K562 (cell line): ENCODE measurements around the gene RGS3. TPM values are rescaled to one million over a fixed set of nuclear protein-coding genes. Genes with fewer than 3 reads are reported as not detected.

Source experiments
- ATAC-seq: fragments of 200-7000 bp; cut with Tn5 transposase; 3 replicates; pipeline ENCODE4 v1.9.1; 2020; ENCODE audit warnings: moderate library complexity
- BruUV-seq: library from RNA; stranded (reverse); fragments of 400-500 nt; replicated peaks from 2 replicates; lab custom pipeline; 2021; lab: Mats Ljungman, UMichigan
- CTCF ChIA-PET: fragments of 300-600 bp; formaldehyde crosslinking; extraction: SDS; loops from one replicate; lab custom pipeline; 2021; ENCODE audit warnings: low intra/inter-chr PET ratio; lab: Yijun Ruan, JAX
- POLR2A ChIA-PET: fragments of 300-600, 350-650 bp; sonication (Branson Sonifier 250); formaldehyde crosslinking; extraction: SDS; loops from one replicate; lab custom pipeline; 2021; ENCODE audit warnings: antibody characterized with exemption, inconsistent platforms; lab: Yijun Ruan, JAX
- DNase-seq, 4 experiments: peaks; one replicate each; pipeline versions ENCODE4 v3.0.0 to v3.0.0-alpha.2; 2011 to 2018; ENCODE audit warnings: low spot score in 3 of 4, mixed read lengths in 3 of 4; ENCODE audit errors: extremely low read depth in 1 of 4
- FAIRE-seq: peaks from 2 replicates; lab custom pipeline; 2011; peaks lifted over from hg19 to GRCh38; lab: Jason Lieb, UNC
- H2AFZ ChIP-seq: 2 replicates; pipeline ENCODE4 v1.6.0; 2011; ENCODE audit warnings: low read depth, low read length, control low read depth, inconsistent platforms
- H3K27ac ChIP-seq: fragments of 200-600 bp; 3 replicates; pipeline ENCODE4 v1.8.0; 2011; ENCODE audit warnings: low read depth, mild to moderate bottlenecking, control low read depth, inconsistent platforms, low read length, moderate library complexity, mixed read lengths; ENCODE audit errors: extremely low read depth
- H3K27me3 ChIP-seq, 2 experiments: fragments of 300-600 bp in 1 of 2; 2 replicates in 1 of 2; 3 replicates in 1 of 2; pipeline versions ENCODE4 v1.6.0 to v1.8.0; 2011; ENCODE audit warnings: inconsistent platforms in 2 of 2, low read length in 2 of 2, mild to moderate bottlenecking in 1 of 2, mixed read lengths in 1 of 2, moderate library complexity in 1 of 2; ENCODE audit not compliant: control insufficient read depth in 2 of 2, insufficient read depth in 2 of 2
- H3K36me3 ChIP-seq: fragments of 300-600 bp; 3 replicates; pipeline ENCODE4 v1.8.0; 2011; ENCODE audit warnings: mild to moderate bottlenecking, low read length, inconsistent platforms; ENCODE audit not compliant: control insufficient read depth, insufficient read depth
- H3K4me1 ChIP-seq, 2 experiments: fragments of 200-600 bp in 1 of 2; replicated peaks in 1 of 2; 2 replicates in 1 of 2; 3 replicates in 1 of 2; pipeline versions ENCODE4 v1.5.1 to v1.8.0; 2011; ENCODE audit warnings: inconsistent platforms in 2 of 2, low read length in 2 of 2, mild to moderate bottlenecking in 1 of 2, mixed read lengths in 1 of 2, moderate library complexity in 1 of 2; ENCODE audit not compliant: control insufficient read depth in 2 of 2, insufficient read depth in 2 of 2
- H3K4me2 ChIP-seq: 2 replicates; pipeline ENCODE4 v1.6.1; 2011; ENCODE audit warnings: low read length, control low read depth, inconsistent platforms, mixed read lengths; ENCODE audit not compliant: insufficient read depth
- H3K4me3 ChIP-seq: fragments of 200-600 bp; sonication (generic), shearing (Covaris generic); 2 replicates; pipeline ENCODE4 v1.5.1; 2016; ENCODE audit warnings: control low read depth, inconsistent platforms
- H3K79me2 ChIP-seq: fragments of 200-600 bp; 3 replicates; pipeline ENCODE4 v1.8.0; 2011; ENCODE audit warnings: low read length, inconsistent platforms; ENCODE audit not compliant: control insufficient read depth, insufficient read depth
- H3K9ac ChIP-seq, 2 experiments: 2 replicates each; pipeline versions ENCODE4 v1.6.0 to v1.6.1; 2011; ENCODE audit warnings: low read depth in 2 of 2, low read length in 2 of 2, control low read depth in 1 of 2, inconsistent platforms in 1 of 2, mild to moderate bottlenecking in 1 of 2, mixed read lengths in 1 of 2; ENCODE audit not compliant: insufficient read depth in 1 of 2
- H3K9me1 ChIP-seq: one replicate; pipeline ENCODE4 v1.6.0; 2011; ENCODE audit warnings: inconsistent platforms, mild to moderate bottlenecking, low read length, moderate library complexity; ENCODE audit not compliant: control insufficient read depth, insufficient read depth
- H3K9me3 ChIP-seq: replicated peaks from 2 replicates; pipeline ENCODE4 v1.5.1; 2011; ENCODE audit warnings: low read depth, low read length, inconsistent platforms; ENCODE audit not compliant: control insufficient read depth, insufficient read depth
- H4K20me1 ChIP-seq: replicated peaks from 2 replicates; pipeline ENCODE4 v1.6.1; 2011; ENCODE audit warnings: low read length, inconsistent platforms, mixed read lengths; ENCODE audit not compliant: control insufficient read depth, insufficient read depth
- ARID1B ChIP-seq: fragments of 450-650 bp; IDR thresholded peaks from 2 replicates; pipeline ENCODE4 v1.6.1; 2016; ENCODE audit warnings: antibody characterized with exemption, mild to moderate bottlenecking, inconsistent platforms
- ATF7 ChIP-seq: fragments of 450-650 bp; IDR thresholded peaks from 2 replicates; pipeline ENCODE4 v1.7.1; 2014; ENCODE audit warnings: mild to moderate bottlenecking, moderate library complexity
- FOSL1 ChIP-seq: fragments of 200-800 bp; sonication (Bioruptor generic); conservative IDR thresholded peaks from 2 replicates; pipeline ENCODE4 v1.6.1; 2016; ENCODE audit warnings: missing genetic modification characterization, missing compliant biosample characterization
- JUN ChIP-seq, 2 experiments: sonication (generic) in 1 of 2; formaldehyde crosslinking in 1 of 2; IDR thresholded peaks; 2 replicates each; pipeline versions ENCODE4 v1.6.1 to v1.8.0; 2012 to 2022; ENCODE audit warnings: borderline replicate concordance in 2 of 2, mild to moderate bottlenecking in 2 of 2, improper control_type of control experiment in 1 of 2, low read depth in 1 of 2, low read length in 1 of 2, missing genetic modification reagents in 1 of 2
- JUND ChIP-seq, 2 experiments: IDR thresholded peaks; 2 replicates in 1 of 2; 3 replicates in 1 of 2; pipeline ENCODE4 v1.6.1; 2011; ENCODE audit warnings: borderline replicate concordance in 2 of 2, low read depth in 2 of 2, low read length in 2 of 2, improper control_type of control experiment in 1 of 2, missing biosample characterization in 1 of 2, missing genetic modification characterization in 1 of 2, missing genetic modification reagents in 1 of 2
- PRDM10 ChIP-seq: fragments of 450-650 bp; IDR thresholded peaks from 2 replicates; pipeline ENCODE4 v1.6.1; 2018; ENCODE audit not compliant: partially characterized antibody
- RBM25 ChIP-seq: fragments of 200-400 bp; formaldehyde crosslinking; IDR thresholded peaks from 2 replicates; pipeline ENCODE4 v1.6.1; 2018; ENCODE audit warnings: low read length, low read depth, moderate library complexity; ENCODE audit not compliant: severe bottlenecking
- ZFP36 ChIP-seq: fragments of 150-350 bp; IDR thresholded peaks from 2 replicates; pipeline ENCODE4 v1.6.1; 2018; ENCODE audit warnings: low read length, low read depth; ENCODE audit not compliant: partially characterized antibody
- ZNF134 ChIP-seq: fragments of 250-450 bp; sonication (Bioruptor Pico); conservative IDR thresholded peaks from 2 replicates; pipeline ENCODE4 v1.4.0; 2020
- WGBS: fragments of 100-300 bp; shearing (Covaris generic); methylation state at CpG from one replicate; pipeline ENCODE4 v1.1.6; 2016; ENCODE audit warnings: low coverage, mixed read lengths; ENCODE audit not compliant: insufficient coverage; ENCODE audit errors: missing lambda C conversion rate; 5-methylcytosine and 5-hydroxymethylcytosine counted together
- in situ Hi-C: fragments of 300-500 bp; cut with MboI; formaldehyde crosslinking; loops from 4 replicates; pipeline ENCODE4 v1.15.0; 2018; ENCODE audit warnings: inconsistent platforms, mixed read lengths
- intact Hi-C: fragments of 100-400 bp; cut with micrococcal nuclease; formaldehyde crosslinking; loops from 2 replicates; pipeline ENCODE4 v1.14.2; 2022
- polyA plus RNA-seq, 8 experiments: library from polyadenylated mRNA; depleted of rRNA in 4 of 8; stranded (reverse) in 5 of 8; unstranded in 3 of 8; fragments of >200 nt; fragmentation: Nextera tagmentation in 2 of 8; fragmentation: Illumina TruSeq in 1 of 8; extraction: Ambion mirVana in 2 of 8; extraction: Trizol in 1 of 8; gene quantifications; 2 replicates each; pipeline versions ENCODE4 v1.2.1 to v1.2.3, GENCODE V29; 2011 to 2014; ENCODE audit warnings: inconsistent platforms in 1 of 8, missing spikeins in 1 of 8
- total RNA-seq, 7 experiments: library from RNA; depleted of rRNA in 6 of 7; stranded (reverse); fragments of >200 nt in 6 of 7; fragmentation: Illumina TruSeq in 2 of 7; extraction: Trizol in 2 of 7; gene quantifications; 2 replicates each; pipeline versions ENCODE4 v1.2.1 to v1.2.3, GENCODE V29; 2011 to 2021; ENCODE audit warnings: low replicate concordance in 1 of 7
- TF ChIP-seq, protein P1 (sequence below), 2 experiments: fragments of 450-650 bp in 1 of 2; sonication (generic) in 1 of 2; formaldehyde crosslinking in 1 of 2; IDR thresholded peaks in 1 of 2; conservative IDR thresholded peaks in 1 of 2; 2 replicates each; pipeline versions ENCODE4 v1.6.1 to v1.8.1; 2016 to 2023; ENCODE audit warnings: mild to moderate bottlenecking in 2 of 2, moderate library complexity in 2 of 2, inconsistent platforms in 1 of 2, missing genetic modification reagents in 1 of 2
- TF ChIP-seq, protein P2 (sequence below): fragments of 200-800 bp; sonication (Bioruptor generic); IDR thresholded peaks from 2 replicates; pipeline ENCODE4 v1.6.1; 2017; ENCODE audit warnings: missing genetic modification characterization, missing compliant biosample characterization

RGS3 gene
- total and polyA plus RNA-seq, 9 of the 15 experiments (the other 6 are each of a cell fraction or from before 2014, with no cell fraction given), result 0.08 to 2.9 (median 0.95) TPM

DNA sequence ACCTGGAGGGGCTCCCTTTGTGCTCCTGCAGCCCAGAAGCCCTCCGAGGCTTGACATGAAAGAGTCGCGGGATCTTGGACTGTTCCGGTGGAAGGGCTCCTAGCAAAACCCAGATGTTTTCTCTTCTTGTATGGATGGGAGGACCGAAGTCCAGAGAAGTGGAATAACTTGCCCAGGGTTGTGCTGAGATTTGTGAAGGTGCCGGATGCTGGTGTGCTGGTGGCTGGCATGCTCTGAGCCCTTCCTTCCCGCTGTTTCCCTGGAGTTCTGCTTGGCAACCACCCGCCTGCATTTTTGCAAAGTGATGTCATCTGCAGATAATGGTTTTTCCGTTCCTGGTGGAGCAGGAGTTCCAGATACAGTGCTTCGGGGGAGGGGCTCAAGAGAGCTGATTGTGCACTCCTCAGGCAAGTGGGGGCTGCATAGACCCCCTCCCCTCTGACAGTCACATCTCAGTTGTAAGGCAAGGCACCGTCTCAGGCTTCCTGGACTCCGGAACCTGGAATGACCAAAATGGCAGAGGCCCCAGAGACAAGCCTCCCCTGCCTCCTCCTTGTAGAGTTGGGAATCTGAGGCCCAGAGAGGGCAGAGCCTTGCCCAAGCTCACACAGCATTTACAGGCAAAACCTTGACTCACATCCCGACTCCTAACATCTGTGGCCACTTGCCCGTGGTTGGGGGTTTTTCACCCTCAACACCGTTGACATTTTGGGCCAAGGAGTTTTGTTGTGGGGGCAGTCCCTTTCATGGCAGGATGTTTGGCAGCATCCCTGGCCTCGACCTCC lies 157.0 kb downstream of the RGS3 start:
- Histone ChIP-seq H3K9me3 (no peaks in the 10 kb centered on the region), H3K9me1 (no peaks in the 10 kb centered on the region), H3K9ac (no peak overlapping the region)
- intact Hi-C loops (no loop called here), in situ Hi-C loops (no loop called here)
- FAIRE-seq, result no peak
- BruUV-seq, result no TSS peak
- TF ChIP-seq, protein P1, sequence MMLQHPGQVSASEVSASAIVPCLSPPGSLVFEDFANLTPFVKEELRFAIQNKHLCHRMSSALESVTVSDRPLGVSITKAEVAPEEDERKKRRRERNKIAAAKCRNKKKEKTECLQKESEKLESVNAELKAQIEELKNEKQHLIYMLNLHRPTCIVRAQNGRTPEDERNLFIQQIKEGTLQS (IDR thresholded peaks at IDR 0.05), result peak; percentile 77
- TF ChIP-seq, protein P1 (CRISPR knock-in tag; conservative IDR thresholded peaks at IDR 0.05), result no peak
- TF ChIP-seq ATF7 (peak; percentile 69), RBM25 (peak; percentile 45), FOSL1 (tag) (peak; percentile 58; the same call in 1 of the 2 replicates), JUND (IDR thresholded peaks at IDR 0.05; ENCODE audit: borderline replicate concordance, low read depth, low read length) (peak; percentile 67), JUND (tag; IDR thresholded peaks at IDR 0.05; ENCODE audit: borderline replicate concordance, low read depth, low read length) (peak; percentile 67; the same call in 2 of the 3 replicates), PRDM10 (no peak), ZFP36 (peak; percentile 73), JUN (IDR thresholded peaks at IDR 0.05; ENCODE audit: borderline replicate concordance, low read depth, low read length) (peak; percentile 51; the same call in 1 of the 2 replicates), JUN (CRISPR knock-in tag; IDR thresholded peaks at IDR 0.05; ENCODE audit: borderline replicate concordance) (no peak), ARID1B (no peak), ZNF134 (CRISPR knock-in tag) (no peak)
- TF ChIP-seq, protein P2, sequence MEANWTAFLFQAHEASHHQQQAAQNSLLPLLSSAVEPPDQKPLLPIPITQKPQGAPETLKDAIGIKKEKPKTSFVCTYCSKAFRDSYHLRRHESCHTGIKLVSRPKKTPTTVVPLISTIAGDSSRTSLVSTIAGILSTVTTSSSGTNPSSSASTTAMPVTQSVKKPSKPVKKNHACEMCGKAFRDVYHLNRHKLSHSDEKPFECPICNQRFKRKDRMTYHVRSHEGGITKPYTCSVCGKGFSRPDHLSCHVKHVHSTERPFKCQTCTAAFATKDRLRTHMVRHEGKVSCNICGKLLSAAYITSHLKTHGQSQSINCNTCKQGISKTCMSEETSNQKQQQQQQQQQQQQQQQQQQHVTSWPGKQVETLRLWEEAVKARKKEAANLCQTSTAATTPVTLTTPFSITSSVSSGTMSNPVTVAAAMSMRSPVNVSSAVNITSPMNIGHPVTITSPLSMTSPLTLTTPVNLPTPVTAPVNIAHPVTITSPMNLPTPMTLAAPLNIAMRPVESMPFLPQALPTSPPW (CRISPR knock-in tag), result peak; percentile 25; the same call in 1 of the 2 replicates
- TF ChIP-seq, all 486 proteins: peak for 8
- Histone ChIP-seq H3K27ac (no peak overlapping the region), H3K4me3 (no peak overlapping the region), H3K4me2 (no peak overlapping the region), H3K4me1 (no peaks in the 10 kb centered on the region; a peak in 2 of 5 replicates), H3K36me3 (no peaks in the 10 kb centered on the region), H3K27me3 (peaks cover 43 to 64% of the 10 kb centered on the region in 2 experiments; a peak in 4 of 5 replicates), H4K20me1 (no peaks in the 10 kb centered on the region; the same call in 1 of the 2 replicates), H2AFZ (no peak overlapping the region), H3K79me2 (no peaks in the 10 kb centered on the region)
- under 1% methylated on average over 14 of the region's 16 CpGs for WGBS
- DNase-seq, result no peak
- no peak for ATAC-seq
- POLR2A ChIA-PET, result no interaction called here
- CTCF ChIA-PET, result no interaction called here
